Measurements from ENCODE around the gene STIM2.
A peak's percentile ranks its signal among the peaks of the same experiment; 100 is the strongest.
"Not testable (repeated sequence)": the region's sequence is repeated elsewhere in the genome, so short reads cannot be mapped to it uniquely, and the experiment has no call there.

The STIM2 gene

DNA sequence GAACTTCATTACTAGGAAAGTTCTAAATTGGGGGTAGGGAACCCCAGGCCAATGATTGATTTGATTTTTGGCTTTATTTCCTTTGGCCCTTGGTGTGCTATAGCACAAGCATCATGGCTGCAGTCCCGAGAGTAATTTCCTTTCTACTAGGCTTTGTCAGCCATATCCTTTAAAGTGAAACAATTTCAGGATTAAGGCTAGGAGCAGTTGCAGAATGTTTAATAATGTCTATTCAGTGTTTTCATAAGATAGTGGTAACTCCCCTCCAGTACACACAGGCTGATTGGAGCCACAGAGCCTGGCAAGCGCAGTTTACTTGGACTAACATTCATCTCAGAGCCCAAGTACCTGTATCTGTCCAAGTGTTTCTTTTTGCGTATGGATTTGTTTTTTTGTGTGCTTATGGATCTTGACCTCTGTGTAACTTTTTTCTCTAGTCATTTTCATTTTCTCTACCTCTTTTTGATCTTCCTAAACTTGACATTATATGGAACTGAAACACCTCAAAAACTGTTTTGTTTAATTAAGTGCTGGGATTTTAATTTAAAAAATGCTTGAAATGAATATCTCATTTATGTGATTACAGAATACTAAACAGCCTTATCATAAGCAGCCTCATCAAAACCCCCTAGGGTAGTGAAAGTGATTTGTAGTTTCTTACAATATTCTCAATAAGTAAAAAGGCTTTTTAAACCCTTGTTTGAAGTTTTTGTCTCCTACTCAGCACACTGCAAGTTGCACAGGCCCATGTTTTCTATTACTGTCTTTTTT is 7.5 kb downstream of the STIM2 start:
- no peak for DNase-seq (ENCODE audit: low read depth in 2 of 2, low spot score in 1 of 2)

DNA sequence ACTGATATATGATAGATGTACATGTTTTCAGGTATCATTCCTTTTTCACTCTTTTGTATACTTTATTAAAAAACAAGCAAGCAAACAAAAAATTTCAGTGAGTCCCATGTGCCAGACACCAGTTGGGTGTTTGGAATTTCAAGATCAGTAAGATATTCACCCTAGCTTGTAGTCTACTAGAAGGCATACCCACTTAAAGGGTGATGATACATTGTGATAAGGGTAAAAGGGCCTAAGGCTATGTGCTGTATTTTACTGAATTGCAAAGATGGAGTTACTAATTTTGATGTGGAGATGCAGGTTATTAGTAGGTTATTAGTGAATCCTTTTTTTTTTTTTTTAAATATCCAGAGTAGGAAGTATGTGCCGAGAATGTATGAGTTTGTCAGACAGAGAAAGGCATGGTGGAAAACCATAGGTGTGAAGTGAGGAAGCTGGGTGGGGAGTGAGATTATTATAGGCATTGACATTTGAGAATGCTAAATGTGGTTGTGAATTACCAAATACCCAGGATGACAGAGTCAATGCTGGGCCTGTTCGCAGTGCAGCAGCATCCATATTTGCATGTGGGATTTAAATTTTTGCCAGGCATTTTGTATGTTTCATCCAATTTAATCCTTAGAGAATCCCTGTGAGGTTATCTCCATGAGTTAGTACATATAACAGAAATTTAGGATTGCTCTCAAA is 10.1 kb downstream of the STIM2 start:
- no peak for DNase-seq (ENCODE audit: low read depth in 2 of 2, low spot score in 1 of 2)

DNA sequence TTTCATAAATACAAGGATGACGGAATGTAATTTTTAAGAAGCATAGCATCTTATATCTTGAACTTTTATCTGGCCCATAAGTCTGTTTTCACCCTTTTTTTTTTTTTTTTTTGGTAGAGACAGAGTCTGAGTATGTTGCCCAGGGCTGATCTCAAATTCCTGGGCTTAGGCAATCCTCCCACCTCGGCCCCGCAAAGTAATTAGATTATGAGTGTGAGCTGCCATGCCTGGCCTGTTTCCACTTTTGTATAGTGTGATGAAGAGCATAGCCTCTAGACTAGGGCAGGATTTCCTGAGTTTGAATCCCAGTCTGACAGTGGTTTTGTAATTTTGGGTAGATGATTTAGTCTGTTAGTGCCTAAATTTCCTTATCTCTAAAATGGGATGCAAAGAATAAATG is 11.0 kb downstream of the STIM2 start:
- no peak for DNase-seq (ENCODE audit: low read depth in 2 of 2, low spot score in 1 of 2)

DNA sequence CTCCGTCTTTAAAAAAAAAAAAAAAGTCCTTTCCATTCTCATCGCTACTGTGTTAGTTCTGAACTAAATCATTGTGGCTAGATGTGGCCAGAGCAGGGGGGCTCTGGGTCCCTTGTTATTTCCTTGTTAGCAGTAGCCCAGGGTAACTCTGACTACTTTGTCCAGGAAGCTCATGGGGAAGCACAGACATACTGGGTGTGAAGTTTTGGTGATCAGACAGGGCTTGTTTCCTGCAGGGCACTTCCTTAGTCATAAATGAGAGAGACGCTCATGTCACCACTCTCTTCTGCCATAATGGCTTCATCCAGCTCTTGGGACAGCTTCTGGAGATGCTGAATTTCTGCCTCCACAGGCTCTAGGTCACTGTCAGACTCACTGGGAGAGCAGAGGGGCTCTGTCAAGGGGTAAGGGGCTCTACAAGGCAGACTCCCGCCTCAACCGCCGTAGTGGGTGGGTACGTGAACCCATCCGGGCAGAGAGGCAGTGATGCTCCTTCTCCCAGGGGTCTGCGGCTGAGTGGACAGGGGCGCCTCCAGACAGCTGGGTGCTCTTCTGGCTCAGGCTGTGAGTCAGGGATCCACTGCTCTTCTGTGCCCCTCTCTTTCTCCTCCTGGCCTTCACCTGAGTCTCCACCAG is 12.9 kb downstream of the STIM2 start:
- DNase-seq (ENCODE audit: low read depth in 2 of 2, low spot score in 1 of 2): peak in 1 of 2 donors; percentile 34

DNA sequence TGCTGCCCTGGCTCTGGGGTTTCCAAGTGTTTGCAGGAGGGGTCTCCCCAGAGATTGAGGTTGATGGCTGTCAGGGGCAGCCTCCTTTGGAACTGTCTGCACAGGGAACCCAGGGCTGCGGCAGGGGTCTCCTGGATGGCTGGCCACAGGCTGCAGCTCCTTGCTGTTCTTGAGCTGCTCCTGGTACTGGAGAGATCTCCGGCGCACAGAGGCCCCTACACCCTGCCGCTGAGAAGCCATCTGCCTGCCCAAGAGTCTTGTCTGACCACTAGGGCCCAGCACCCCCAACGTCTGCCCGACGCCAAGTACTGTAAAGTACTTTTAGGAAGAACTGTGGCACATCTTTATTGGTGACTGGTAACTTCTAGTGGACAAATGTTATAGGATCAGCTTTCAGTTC is 13.5 kb downstream of the STIM2 start:
- DNase-seq (ENCODE audit: low read depth in 2 of 2, low spot score in 1 of 2): no peak

DNA sequence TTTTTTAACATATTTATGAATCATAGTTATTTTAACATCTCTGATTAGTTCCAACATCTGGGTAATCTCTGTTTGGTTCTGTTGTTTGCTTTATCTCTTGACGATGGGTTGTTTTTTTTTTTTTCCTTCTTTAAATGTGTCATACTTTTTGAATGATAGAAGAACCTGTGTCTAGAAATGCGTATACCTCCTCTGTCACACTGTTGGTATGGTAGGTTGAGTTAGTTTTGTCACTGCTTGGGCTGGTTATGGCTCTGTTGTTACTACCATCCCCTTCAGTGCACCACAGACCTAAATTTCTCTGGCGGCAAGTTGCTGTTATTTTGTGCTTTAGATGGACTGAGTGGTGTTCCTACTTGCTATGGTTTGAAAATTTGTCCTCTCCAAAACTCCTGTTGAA is 16.8 kb downstream of the STIM2 start:
- DNase-seq (ENCODE audit: low read depth in 2 of 2, low spot score in 1 of 2): no peak

DNA sequence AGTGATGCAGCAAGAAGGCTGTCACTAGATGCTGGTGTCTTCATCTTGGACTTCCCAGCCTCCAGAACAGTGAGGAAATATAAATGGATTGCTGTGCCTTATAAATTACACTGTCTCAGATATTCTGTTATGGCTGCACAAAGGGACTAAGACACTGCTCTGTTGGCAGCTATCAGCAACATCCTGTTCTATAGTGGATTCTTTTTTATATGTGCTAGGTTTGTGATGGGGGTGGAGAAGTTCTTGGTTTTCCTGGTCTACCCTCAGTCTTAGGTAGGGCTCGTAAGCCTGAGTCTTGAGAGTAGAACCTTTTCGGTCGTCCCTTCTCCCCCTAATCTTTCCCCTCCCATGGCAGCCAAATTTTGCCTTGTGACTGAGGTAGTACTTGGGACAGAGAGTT is 17.3 kb downstream of the STIM2 start:
- no peak for DNase-seq (ENCODE audit: low read depth in 2 of 2, low spot score in 1 of 2)

DNA sequence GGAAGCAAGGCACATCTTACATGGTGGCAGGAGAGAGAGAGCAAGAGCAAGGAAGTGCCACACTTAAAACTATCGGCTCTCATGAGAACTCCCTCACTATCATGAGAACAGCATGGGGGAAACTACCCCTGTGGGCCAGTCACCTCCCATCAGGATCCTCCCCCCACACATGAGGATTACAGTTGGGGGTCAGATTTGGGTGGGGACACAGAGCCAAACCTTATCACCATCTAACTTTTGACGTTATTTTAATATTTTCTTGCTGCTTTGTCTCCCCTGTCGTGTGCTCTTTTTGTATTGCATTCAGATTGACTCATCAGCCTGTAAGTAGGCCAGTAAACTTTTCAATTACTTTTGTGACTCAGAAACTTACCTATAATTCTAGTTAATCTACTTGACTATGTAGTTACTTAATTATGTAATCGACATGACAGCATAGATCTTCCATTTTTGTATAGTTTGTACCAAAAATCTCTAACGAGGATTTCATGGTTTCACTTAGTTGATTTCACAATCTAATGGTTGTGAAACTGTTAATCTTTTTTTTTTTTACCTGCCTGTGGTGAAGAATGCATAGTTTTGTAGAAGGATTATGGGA is 18.3 kb downstream of the STIM2 start:
- DNase-seq (ENCODE audit: low read depth in 2 of 2, low spot score in 1 of 2): no peak

DNA sequence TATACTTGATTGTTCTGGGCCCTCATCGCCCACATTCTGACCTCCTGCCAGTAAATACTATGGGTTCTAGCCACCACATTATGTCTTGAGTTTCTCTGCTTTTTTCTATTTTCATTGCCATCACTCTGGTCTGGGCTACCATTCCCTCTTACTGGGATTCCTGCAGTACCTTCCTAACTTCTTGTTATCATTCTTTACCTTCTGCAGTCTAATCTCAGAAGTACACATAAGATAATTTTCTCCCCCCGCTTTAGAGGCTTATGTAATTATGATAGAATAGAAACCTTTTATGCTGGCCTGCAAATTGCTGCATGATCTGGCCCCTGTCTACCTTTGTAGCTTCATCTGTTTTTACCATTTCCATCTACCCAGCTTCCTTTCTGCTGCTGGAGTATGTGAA is 19.2 kb downstream of the STIM2 start:
- no peak for DNase-seq (ENCODE audit: low read depth in 2 of 2, low spot score in 1 of 2)

DNA sequence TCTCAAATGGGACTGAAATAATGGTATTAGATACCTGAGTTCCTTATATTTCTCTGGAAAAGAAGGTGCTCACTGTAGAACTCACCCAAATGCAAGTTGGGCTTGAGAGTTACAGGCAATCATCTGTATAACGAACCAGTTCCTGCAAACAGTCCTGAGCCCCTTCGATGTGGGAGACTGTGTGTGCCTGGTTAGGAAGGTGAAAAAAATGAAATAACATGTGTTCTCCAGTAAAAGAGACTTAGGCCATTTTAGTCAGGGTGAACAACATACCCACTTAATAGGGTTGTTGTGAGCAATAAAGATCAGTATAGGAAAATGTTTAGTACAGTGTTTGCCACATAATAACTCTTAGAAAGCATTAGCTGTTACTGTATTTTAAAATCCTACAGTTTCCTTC is 23.4 kb downstream of the STIM2 start:
- DNase-seq (ENCODE audit: low read depth in 2 of 2, low spot score in 1 of 2): no peak

DNA sequence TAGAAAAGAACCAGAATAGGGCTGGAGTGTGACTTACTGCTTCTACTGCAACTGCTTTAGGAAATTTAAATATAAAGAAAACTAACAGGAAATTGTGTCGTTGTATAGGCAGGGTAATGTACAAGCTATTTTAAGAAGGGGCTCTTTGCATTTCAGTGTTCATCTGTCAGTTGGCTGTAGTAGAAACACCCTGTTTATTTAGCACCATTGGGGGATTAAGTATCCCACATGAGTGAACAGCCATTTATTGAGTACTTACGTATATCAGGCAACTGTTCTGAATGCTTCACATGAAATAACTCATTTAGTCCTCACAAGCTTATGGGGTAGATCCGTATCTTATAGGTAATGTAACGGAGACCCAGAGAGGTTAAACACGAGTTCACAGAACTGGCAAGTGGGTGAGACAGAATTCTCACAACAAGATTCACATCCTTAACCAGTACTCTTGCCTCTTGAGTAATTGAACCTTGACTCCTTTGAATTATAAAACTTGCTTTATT is 23.9 kb downstream of the STIM2 start:
- DNase-seq (ENCODE audit: low read depth in 2 of 2, low spot score in 1 of 2): no peak

DNA sequence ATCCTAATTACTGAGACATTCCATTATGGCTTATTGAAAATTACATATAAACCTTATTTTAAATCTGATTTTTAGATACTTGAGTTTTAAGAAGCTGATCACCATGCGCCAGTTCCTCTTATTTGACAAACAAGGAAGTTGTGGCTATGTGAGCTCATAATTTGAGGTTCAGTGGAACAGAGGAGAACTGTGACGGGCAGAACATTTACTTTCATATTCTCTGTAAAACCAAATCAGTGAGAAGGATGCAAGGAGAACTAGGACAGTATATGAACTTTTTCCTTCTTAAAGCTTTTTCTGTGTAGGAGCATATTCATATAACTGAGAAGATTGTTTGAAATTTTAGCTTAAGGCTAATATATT is 25.3 kb downstream of the STIM2 start:
- no peak for DNase-seq (ENCODE audit: low read depth in 2 of 2, low spot score in 1 of 2)

DNA sequence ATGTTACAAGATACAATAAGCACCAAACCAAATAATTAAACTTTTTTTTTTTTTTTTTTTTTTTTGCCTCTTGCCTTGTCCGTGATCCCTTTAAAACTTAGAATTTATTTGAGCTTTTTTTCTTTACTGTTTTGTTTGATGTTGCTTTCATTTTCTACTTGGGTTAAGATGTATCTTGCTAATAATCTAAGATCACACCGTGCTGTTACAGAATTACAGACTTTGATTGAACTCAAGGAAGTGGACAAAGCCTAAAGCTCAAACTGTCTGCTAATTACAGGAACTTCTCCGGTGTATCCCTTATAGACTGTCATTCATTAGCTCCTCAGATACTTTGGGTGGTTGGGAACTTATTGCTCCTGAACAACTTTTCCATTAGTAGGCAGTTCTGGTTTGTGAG is 26.5 kb downstream of the STIM2 start:
- no peak for DNase-seq (ENCODE audit: low read depth in 2 of 2, low spot score in 1 of 2)

DNA sequence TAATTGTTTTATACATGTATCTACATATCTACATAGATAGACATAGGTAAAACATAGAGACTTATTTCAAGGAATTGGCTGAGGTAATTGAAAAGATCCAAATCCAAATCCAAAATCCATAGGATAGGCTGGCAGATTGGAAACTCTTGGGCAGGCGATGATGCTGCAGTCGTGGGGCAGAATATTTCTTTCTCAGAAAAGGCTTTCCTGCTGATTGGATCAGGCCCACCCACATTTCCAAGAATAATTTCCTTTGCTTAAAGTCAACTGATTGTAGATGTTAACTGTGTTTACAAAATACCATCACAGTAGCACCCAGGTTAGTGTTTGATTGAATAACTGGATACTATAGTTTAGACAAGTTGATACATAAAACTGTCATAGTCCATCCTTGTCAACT is 27.2 kb downstream of the STIM2 start:
- no peak for DNase-seq (ENCODE audit: low read depth in 2 of 2, low spot score in 1 of 2)

DNA sequence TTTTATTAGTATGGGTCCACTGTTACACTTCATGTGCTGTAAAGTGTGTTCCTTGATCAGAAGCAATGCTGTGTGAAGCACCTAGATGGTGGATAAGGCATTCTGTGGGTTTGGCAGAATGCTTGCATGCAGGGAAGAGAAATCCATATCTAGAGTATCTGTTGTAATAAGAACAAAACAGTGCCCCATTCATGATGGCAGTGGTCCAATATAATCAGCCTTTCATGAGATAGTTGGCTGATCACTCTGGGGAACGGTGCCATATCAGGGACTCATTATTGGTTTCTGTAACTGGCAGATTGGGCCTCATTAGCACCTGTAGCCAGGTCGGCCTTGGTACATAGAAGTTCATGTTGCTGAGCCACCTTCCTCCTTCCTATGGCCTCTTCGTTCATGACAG is 28.7 kb downstream of the STIM2 start:
- DNase-seq (ENCODE audit: low read depth in 2 of 2, low spot score in 1 of 2): no peak

DNA sequence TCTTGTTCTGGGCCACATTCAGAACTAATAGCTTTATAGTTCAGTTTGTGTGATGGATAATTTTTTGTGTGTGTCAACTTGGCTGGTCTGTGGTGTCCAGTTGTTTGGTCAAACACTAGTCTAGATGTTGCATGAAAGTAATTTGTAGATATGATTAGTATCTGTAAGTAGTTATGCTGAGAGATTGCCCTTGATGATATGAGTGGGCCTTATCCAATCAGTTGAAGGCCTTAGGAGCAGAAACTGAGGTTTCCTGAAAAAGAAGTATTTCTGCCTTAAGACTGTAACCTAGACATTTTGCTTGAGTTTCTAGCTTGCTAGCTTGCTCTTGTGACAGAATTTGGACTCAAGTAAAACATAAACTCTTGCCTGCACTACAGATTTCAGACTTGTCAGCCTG is 30.4 kb downstream of the STIM2 start:
- no peak for DNase-seq (ENCODE audit: low read depth in 2 of 2, low spot score in 1 of 2)

DNA sequence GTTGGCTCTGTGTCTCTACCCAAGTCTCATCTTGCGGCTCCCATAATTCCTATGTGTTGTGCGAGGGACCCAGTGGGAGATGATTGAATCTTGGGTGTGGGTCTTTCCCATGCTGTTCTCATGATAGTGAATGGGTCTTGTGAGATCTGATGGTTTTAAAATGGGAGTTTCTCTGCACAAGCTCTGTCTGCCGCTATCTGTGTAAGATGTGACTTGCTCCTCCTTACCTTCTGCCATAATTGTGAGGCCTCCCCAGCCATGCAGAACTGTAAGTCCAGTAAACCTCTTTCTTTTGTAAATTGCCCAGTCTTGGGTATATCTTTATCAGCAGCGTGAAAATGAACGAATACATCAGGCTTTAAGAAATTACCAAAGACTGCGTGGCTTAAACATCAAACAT is 31.2 kb downstream of the STIM2 start:
- no peak for DNase-seq (ENCODE audit: low read depth in 2 of 2, low spot score in 1 of 2)

DNA sequence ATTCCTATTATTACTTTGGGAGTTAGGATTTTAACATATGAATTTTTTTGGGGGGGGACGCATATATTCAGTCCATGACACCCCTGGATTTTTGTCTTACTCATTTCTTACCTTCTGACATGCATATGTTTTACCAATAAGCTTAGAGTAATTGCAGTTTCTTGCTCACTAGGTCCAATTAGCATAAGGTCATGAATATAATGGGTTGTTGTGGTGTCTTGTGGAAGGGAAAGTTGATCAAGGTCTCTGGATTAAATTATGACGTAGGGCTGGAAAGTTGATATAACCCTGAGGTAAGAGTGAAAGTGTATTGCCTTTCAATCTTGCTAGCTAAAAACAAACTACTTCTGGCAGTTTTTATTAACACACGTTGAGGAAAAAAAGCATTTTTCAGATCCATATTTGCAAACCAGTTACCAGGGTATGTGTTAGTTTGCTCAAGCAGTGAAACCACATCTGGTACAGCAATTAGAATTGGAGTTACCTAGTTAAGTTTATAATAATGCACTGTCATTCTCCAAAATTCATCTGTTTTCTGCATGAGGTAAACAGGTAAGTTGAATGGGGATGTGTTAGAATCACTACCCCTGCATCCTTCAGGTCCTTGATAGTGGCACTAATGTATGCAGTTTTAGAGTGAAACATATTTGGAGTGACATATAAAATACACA is 32.0 kb downstream of the STIM2 start:
- no peak for DNase-seq (ENCODE audit: low read depth in 2 of 2, low spot score in 1 of 2)

DNA sequence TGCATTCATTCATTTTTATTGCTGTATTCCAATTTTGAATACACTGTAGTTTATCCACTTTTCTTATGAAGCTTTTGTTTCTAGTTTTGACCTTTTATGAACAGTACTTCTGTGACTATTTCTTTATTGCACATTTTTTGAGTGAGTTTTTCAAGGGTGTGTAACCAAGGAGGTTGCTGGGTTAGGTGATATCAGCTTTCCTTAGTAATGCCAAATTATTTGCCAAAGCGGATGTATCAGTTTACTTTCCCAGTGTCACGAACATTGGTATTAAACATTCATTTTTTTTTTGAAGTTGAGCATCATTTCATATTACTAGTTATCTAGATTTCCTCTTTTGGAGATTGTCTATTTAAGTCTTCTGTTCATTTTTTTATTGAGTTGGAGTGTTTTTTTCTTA is 32.9 kb downstream of the STIM2 start:
- DNase-seq (ENCODE audit: low read depth in 2 of 2, low spot score in 1 of 2): no peak

DNA sequence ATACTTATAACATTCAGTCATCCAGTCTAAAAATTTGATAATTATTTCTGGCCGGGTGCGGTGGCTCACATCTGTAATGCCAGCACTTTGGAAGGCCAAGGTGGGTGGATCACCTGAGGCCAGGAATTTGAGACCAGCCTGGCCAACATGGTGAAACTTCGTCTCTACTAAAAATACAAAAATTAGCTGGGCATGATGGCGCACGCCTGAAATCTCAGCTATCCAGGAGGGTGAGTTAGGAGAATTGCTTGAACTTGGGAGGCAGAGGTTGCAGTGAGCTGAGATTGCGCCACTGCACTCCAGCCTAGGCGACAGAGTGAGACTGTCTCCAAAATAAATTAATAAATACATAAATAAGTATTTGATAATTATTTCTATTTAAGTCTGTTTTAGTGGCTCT is 34.2 kb downstream of the STIM2 start:
- not testable (repeated sequence) for DNase-seq (ENCODE audit: low read depth in 2 of 2, low spot score in 1 of 2)

DNA sequence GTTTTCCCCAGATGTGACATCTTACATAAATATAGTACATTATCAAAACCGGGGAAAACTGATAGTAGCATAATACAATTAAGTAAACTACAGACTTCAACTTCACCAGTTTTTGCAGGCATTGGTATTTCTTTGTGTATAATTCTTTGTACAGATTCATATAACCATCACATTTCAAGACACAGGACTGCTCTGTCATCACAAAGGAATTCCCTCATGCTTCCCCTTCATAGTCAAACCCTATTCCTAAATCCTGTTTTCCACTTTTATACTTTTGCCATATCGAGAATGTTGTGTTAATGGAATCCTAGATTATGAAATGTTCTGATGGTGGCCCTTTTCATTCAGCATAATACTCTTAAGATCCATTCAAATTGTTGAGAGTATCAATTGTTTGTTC is 36.0 kb downstream of the STIM2 start:
- DNase-seq (ENCODE audit: low read depth in 2 of 2, low spot score in 1 of 2): no peak

Data from stimulated activated CD8-positive, alpha-beta memory T cell treated with anti-CD3 and anti-CD28 coated beads, Interleukin-4, amount 100 ng/mL, for 4 hours (primary cell).